HepG2 (cell line): ENCODE results near the gene LRRC4C. TPM values are rescaled to one million over a fixed set of nuclear protein-coding genes. Genes with fewer than 3 reads are reported as not detected.

Experiments used
- ATAC-seq: fragments of 200-7000 bp; cut with Tn5 transposase; 3 replicates; pipeline ENCODE4 v1.9.1; 2020; ENCODE audit warnings: mild to moderate bottlenecking, moderate library complexity
- BruUV-seq: library from RNA; stranded (reverse); fragments of 400-500 nt; replicated peaks from 2 replicates; lab custom pipeline; 2021; lab: Mats Ljungman, UMichigan
- CTCF ChIA-PET: fragments of 300-600 bp; formaldehyde crosslinking; extraction: SDS; loops from one replicate; lab custom pipeline; 2021; ENCODE audit warnings: low total read pairs, inconsistent platforms, low intra/inter-chr PET ratio; lab: Yijun Ruan, JAX
- POLR2A ChIA-PET: fragments of 350-600 bp; sonication (Branson Sonifier 250); formaldehyde crosslinking; loops from one replicate; lab custom pipeline; 2020; ENCODE audit warnings: antibody characterized with exemption, inconsistent platforms; lab: Yijun Ruan, JAX
- DNase-seq: peaks from one replicate; pipeline ENCODE4 v3.0.0-alpha.2; 2015; ENCODE audit warnings: low spot score
- FAIRE-seq: peaks from 3 replicates; lab custom pipeline; 2011; peaks lifted over from hg19 to GRCh38; lab: Jason Lieb, UNC
- H2AFZ ChIP-seq: one replicate; pipeline ENCODE4 v1.6.1; 2011; ENCODE audit warnings: low read length, inconsistent platforms
- H3K27ac ChIP-seq: fragments of 300-600 bp; 3 replicates; pipeline ENCODE4 v1.8.0; 2011; ENCODE audit warnings: mixed run types, mild to moderate bottlenecking, mixed read lengths, low read length, inconsistent platforms; ENCODE audit not compliant: insufficient read depth; ENCODE audit errors: extremely low read length
- H3K27me3 ChIP-seq, 2 experiments: fragments of 200-600 bp in 1 of 2; 2 replicates in 1 of 2; 3 replicates in 1 of 2; pipeline versions ENCODE4 v1.6.0 to v1.8.0; 2011; ENCODE audit warnings: low read length in 2 of 2, mild to moderate bottlenecking in 2 of 2, moderate library complexity in 2 of 2, inconsistent platforms in 1 of 2; ENCODE audit not compliant: insufficient read depth in 2 of 2, control insufficient read depth in 1 of 2
- H3K36me3 ChIP-seq, 2 experiments: fragments of 200-600 bp in 1 of 2; replicated peaks in 1 of 2; 2 replicates in 1 of 2; 3 replicates in 1 of 2; pipeline versions ENCODE4 v1.5.1 to v1.8.0; 2011; ENCODE audit warnings: low read length in 2 of 2, inconsistent platforms in 1 of 2; ENCODE audit not compliant: insufficient read depth in 2 of 2, control insufficient read depth in 1 of 2
- H3K4me1 ChIP-seq: 2 replicates; pipeline ENCODE4 v1.5.1; 2012; ENCODE audit warnings: low read length, inconsistent platforms; ENCODE audit not compliant: insufficient read depth
- H3K4me2 ChIP-seq: 2 replicates; pipeline ENCODE4 v1.6.0; 2011; ENCODE audit warnings: low read depth, low read length, inconsistent platforms
- H3K4me3 ChIP-seq, 3 experiments: fragments of 200-600 bp in 1 of 3; sonication (generic), shearing (Covaris generic) in 1 of 3; replicated peaks in 1 of 3; 2 replicates each; pipeline ENCODE4 v1.5.1; 2011 to 2016; ENCODE audit warnings: low read length in 3 of 3, inconsistent platforms in 2 of 3, low read depth in 2 of 3, mild to moderate bottlenecking in 2 of 3, control low read depth in 1 of 3, mixed read lengths in 1 of 3; ENCODE audit not compliant: insufficient read depth in 1 of 3
- H3K79me2 ChIP-seq: one replicate; pipeline ENCODE4 v1.6.1; 2011; ENCODE audit warnings: low read length, inconsistent platforms; ENCODE audit not compliant: insufficient read depth
- H3K9ac ChIP-seq: 2 replicates; pipeline ENCODE4 v1.6.0; 2011; ENCODE audit warnings: mild to moderate bottlenecking, low read depth, low read length, inconsistent platforms; ENCODE audit not compliant: insufficient read depth
- H3K9me3 ChIP-seq: 2 replicates; pipeline ENCODE4 v1.5.1; 2012; ENCODE audit warnings: mild to moderate bottlenecking, low read length
- H4K20me1 ChIP-seq: 2 replicates; pipeline ENCODE4 v1.6.0; 2011; ENCODE audit warnings: inconsistent platforms, mild to moderate bottlenecking, low read length, moderate library complexity; ENCODE audit not compliant: insufficient read depth
- ATF7-NPFF ChIP-seq: sonication (generic); formaldehyde crosslinking; IDR thresholded peaks from 2 replicates; pipeline ENCODE4 v1.8.1; 2023; ENCODE audit warnings: mild to moderate bottlenecking, low read depth, missing genetic modification reagents, moderate library complexity
- EP300 ChIP-seq, 3 experiments: sonication (generic) in 1 of 3; formaldehyde crosslinking in 1 of 3; IDR thresholded peaks; 2 replicates each; pipeline versions ENCODE4 v1.5.1 to v1.6.1; 2011 to 2020; ENCODE audit warnings: low read depth in 2 of 3, low read length in 2 of 3, borderline replicate concordance in 1 of 3, improper control_type of control experiment in 1 of 3, mild to moderate bottlenecking in 1 of 3, missing genetic modification reagents in 1 of 3, moderate library complexity in 1 of 3
- FOXO1 ChIP-seq: sonication (generic); formaldehyde crosslinking; IDR thresholded peaks from 2 replicates; pipeline ENCODE4 v1.4.0; 2020; ENCODE audit warnings: missing genetic modification reagents
- MED1 ChIP-seq: sonication (generic); formaldehyde crosslinking; IDR thresholded peaks from 2 replicates; pipeline ENCODE4 v1.4.0; 2020; ENCODE audit warnings: missing genetic modification reagents
- MYC ChIP-seq: sonication (generic); formaldehyde crosslinking; IDR thresholded peaks from 2 replicates; pipeline ENCODE4 v1.9.0; 2021; ENCODE audit warnings: missing genetic modification reagents, borderline replicate concordance
- NONO ChIP-seq, 2 experiments: fragments of 450-650 bp in 1 of 2; sonication (generic) in 1 of 2; formaldehyde crosslinking in 1 of 2; IDR thresholded peaks in 1 of 2; conservative IDR thresholded peaks in 1 of 2; 2 replicates each; pipeline versions ENCODE4 v1.6.1 to v1.8.0; 2017 to 2022; ENCODE audit warnings: mild to moderate bottlenecking in 1 of 2, missing genetic modification reagents in 1 of 2, moderate library complexity in 1 of 2
- SAP130 ChIP-seq: IDR thresholded peaks from 2 replicates; pipeline ENCODE4 v1.6.1; 2016; ENCODE audit warnings: low read depth
- SCMH1 ChIP-seq: sonication (generic); formaldehyde crosslinking; IDR thresholded peaks from 2 replicates; pipeline ENCODE4 v1.9.0; 2021; ENCODE audit warnings: missing genetic modification reagents, mild to moderate bottlenecking, borderline replicate concordance
- ZNF10 ChIP-seq: sonication (generic); formaldehyde crosslinking; IDR thresholded peaks from 2 replicates; pipeline ENCODE4 v1.4.0; 2020; ENCODE audit warnings: mild to moderate bottlenecking, low read depth, missing genetic modification reagents, borderline replicate concordance
- ZNF101 ChIP-seq: sonication (generic); formaldehyde crosslinking; IDR thresholded peaks from 2 replicates; pipeline ENCODE4 v1.4.0; 2020; ENCODE audit warnings: mild to moderate bottlenecking, low read depth, missing genetic modification reagents, borderline replicate concordance
- ZNF333 ChIP-seq: sonication (generic); formaldehyde crosslinking; IDR thresholded peaks from 2 replicates; pipeline ENCODE4 v1.4.0; 2020; ENCODE audit warnings: mild to moderate bottlenecking, missing genetic modification reagents, borderline replicate concordance
- ZNF350 ChIP-seq: sonication (generic); formaldehyde crosslinking; IDR thresholded peaks from 2 replicates; pipeline ENCODE4 v1.4.0; 2020; ENCODE audit warnings: mild to moderate bottlenecking, low read depth, missing genetic modification reagents, borderline replicate concordance
- ZNF460 ChIP-seq: sonication (generic); formaldehyde crosslinking; IDR thresholded peaks from 2 replicates; pipeline ENCODE4 v1.5.1; 2020; ENCODE audit warnings: missing genetic modification reagents, mild to moderate bottlenecking, borderline replicate concordance
- ZNF510 ChIP-seq: sonication (generic); formaldehyde crosslinking; IDR thresholded peaks from 2 replicates; pipeline ENCODE4 v1.4.0; 2020; ENCODE audit warnings: low read depth, mild to moderate bottlenecking, missing genetic modification reagents
- ZNF562 ChIP-seq: sonication (generic); formaldehyde crosslinking; IDR thresholded peaks from 2 replicates; pipeline ENCODE4 v1.8.0; 2022; ENCODE audit warnings: missing genetic modification reagents, borderline replicate concordance
- ZNF574 ChIP-seq: sonication (generic); formaldehyde crosslinking; IDR thresholded peaks from 2 replicates; pipeline ENCODE4 v1.4.0; 2020; ENCODE audit warnings: missing genetic modification reagents
- ZNF879 ChIP-seq: sonication (generic); formaldehyde crosslinking; IDR thresholded peaks from 2 replicates; pipeline ENCODE4 v1.8.1; 2023; ENCODE audit warnings: missing genetic modification reagents
- WGBS: methylation state at CpG from one replicate; pipeline ENCODE4 v1.1.6; 2017; ENCODE audit warnings: low lambda C conversion rate; 5-methylcytosine and 5-hydroxymethylcytosine counted together
- in situ Hi-C: cut with HindIII; loops from 2 replicates; pipeline ENCODE4 v1.10.0; 2017; ENCODE audit warnings: low pct_unique_long_range_greater_than_20kb; ENCODE audit not compliant: extremely low pct_ligation_motif_present
- intact Hi-C: fragments of 100-400 bp; cut with micrococcal nuclease; formaldehyde crosslinking; loops from one replicate; pipeline ENCODE4 v1.10.0; 2022; ENCODE audit not compliant: unreplicated experiment
- polyA plus RNA-seq, 8 experiments: library from polyadenylated mRNA; depleted of rRNA in 3 of 8; stranded (reverse) in 7 of 8; unstranded in 1 of 8; fragments of >200 nt; fragmentation: Illumina TruSeq in 4 of 8; extraction: Trizol in 4 of 8; gene quantifications; 2 replicates each; pipeline versions ENCODE4 v1.2.1 to v1.2.3, GENCODE V29; 2011 to 2016; ENCODE audit warnings: low read depth in 4 of 8, missing spikeins in 1 of 8, mixed read lengths in 1 of 8; ENCODE audit not compliant: insufficient read depth in 1 of 8
- total RNA-seq, 5 experiments: library from RNA; depleted of rRNA; stranded (reverse); fragments of >200 nt; fragmentation: Illumina TruSeq; extraction: Trizol; gene quantifications; 2 replicates each; pipeline ENCODE4 v1.2.3, GENCODE V29; 2016; ENCODE audit warnings: low read depth in 1 of 5
- TF ChIP-seq, protein P1 (sequence below): sonication (generic); formaldehyde crosslinking; IDR thresholded peaks from 2 replicates; pipeline ENCODE4 v1.4.0; 2020; ENCODE audit warnings: missing genetic modification reagents

The LRRC4C gene
- total and polyA plus RNA-seq, 2 of the 13 experiments (the other 11 are each of a cell fraction or from before 2014, with no cell fraction given) = not detected

- TF ChIP-seq SAP130 (CRISPR knock-in tag) (no peak), NONO (IDR thresholded peaks at IDR 0.05) (no peak), NONO (CRISPR knock-in tag; conservative IDR thresholded peaks at IDR 0.05) (no peak), ZNF574 (CRISPR knock-in tag) (no peak), FOXO1 (CRISPR knock-in tag) (no peak), ZNF879 (CRISPR knock-in tag) (no peak)
- TF ChIP-seq, all 625 proteins: peak for 0
Observed at GRCh38 chr11:41273908-41274307, 185.5 kb downstream of the LRRC4C start (continued).

- POLR2A ChIA-PET = no interaction called here
- no peak overlapping the region for H3K27ac ChIP-seq
- no peak overlapping the region for H3K4me3 ChIP-seq
- DNase-seq = no peak
- H3K36me3 ChIP-seq = no peaks in the 10 kb centered on the region
- no peaks in the 10 kb centered on the region for H3K27me3 ChIP-seq
- no peaks in the 10 kb centered on the region for H3K4me1 ChIP-seq
- H3K4me2 ChIP-seq = no peak overlapping the region
- in situ Hi-C loops = no loop called here
- 2% methylated on average over 5 of the region's 5 CpGs for WGBS
- intact Hi-C loops = no loop called here
- CTCF ChIA-PET = no interaction called here
- no peak overlapping the region for H2AFZ ChIP-seq
- H3K9me3 ChIP-seq = no peaks in the 10 kb centered on the region
- no peak for FAIRE-seq
- H3K9ac ChIP-seq = no peak overlapping the region
- no peak for ATAC-seq
- H4K20me1 ChIP-seq = no peaks in the 10 kb centered on the region
- TF ChIP-seq MYC (CRISPR knock-in tag) (no peak), ZNF10 (CRISPR knock-in tag) (no peak), ZNF460 (CRISPR knock-in tag) (no peak), ZNF510 (CRISPR knock-in tag) (no peak), ZNF350 (CRISPR knock-in tag) (no peak), SCMH1 (CRISPR knock-in tag) (no peak), ZNF562 (no peak), MED1 (CRISPR knock-in tag) (no peak), ATF7-NPFF (CRISPR knock-in tag) (no peak), EP300 (IDR thresholded peaks at IDR 0.05; ENCODE audit: low read depth in 2 of 2, low read length in 2 of 2) (no peak), EP300 (CRISPR knock-in tag; IDR thresholded peaks at IDR 0.05; ENCODE audit: borderline replicate concordance) (no peak), ZNF101 (CRISPR knock-in tag) (no peak), ZNF333 (no peak)
- TF ChIP-seq, protein P1, sequence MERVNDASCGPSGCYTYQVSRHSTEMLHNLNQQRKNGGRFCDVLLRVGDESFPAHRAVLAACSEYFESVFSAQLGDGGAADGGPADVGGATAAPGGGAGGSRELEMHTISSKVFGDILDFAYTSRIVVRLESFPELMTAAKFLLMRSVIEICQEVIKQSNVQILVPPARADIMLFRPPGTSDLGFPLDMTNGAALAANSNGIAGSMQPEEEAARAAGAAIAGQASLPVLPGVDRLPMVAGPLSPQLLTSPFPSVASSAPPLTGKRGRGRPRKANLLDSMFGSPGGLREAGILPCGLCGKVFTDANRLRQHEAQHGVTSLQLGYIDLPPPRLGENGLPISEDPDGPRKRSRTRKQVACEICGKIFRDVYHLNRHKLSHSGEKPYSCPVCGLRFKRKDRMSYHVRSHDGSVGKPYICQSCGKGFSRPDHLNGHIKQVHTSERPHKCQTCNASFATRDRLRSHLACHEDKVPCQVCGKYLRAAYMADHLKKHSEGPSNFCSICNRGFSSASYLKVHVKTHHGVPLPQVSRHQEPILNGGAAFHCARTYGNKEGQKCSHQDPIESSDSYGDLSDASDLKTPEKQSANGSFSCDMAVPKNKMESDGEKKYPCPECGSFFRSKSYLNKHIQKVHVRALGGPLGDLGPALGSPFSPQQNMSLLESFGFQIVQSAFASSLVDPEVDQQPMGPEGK = no peak
- TF ChIP-seq, all 625 proteins: peak for 0
- H3K79me2 ChIP-seq = no peaks in the 10 kb centered on the region
- no TSS peak for BruUV-seq
Observed at GRCh38 chr11:41267451-41267850, 192.0 kb downstream of the LRRC4C start.
